H1 (cell line): Measurements from ENCODE around the gene EWSR1. TPM values are rescaled to one million over a fixed set of nuclear protein-coding genes. Genes with fewer than 3 reads are reported as not detected.

Experiments used
- ATF2 ChIP-seq: IDR thresholded peaks from 2 replicates; pipeline ENCODE4 v1.6.1; 2012; ENCODE audit warnings: low read length, inconsistent platforms
- CEBPB ChIP-seq: IDR thresholded peaks from 2 replicates; pipeline ENCODE4 v1.6.1; 2012; ENCODE audit warnings: low read depth, low read length
- CHD1 ChIP-seq: IDR thresholded peaks from 2 replicates; pipeline ENCODE4 v1.6.1; 2012; ENCODE audit warnings: low read depth, low read length, improper control_type of control experiment
- E2F6 ChIP-seq: IDR thresholded peaks from 2 replicates; pipeline ENCODE4 v1.6.1; 2012; ENCODE audit warnings: inconsistent platforms
- HDAC2 ChIP-seq, 2 experiments: fragments of 300-600 bp in 1 of 2; sonication (generic) in 1 of 2; IDR thresholded peaks; 2 replicates each; pipeline ENCODE4 v1.6.1; 2011 to 2012; ENCODE audit warnings: low read depth in 2 of 2, low read length in 2 of 2, mild to moderate bottlenecking in 2 of 2, moderate library complexity in 2 of 2, borderline replicate concordance in 1 of 2, inconsistent platforms in 1 of 2
- JUND ChIP-seq: IDR thresholded peaks from 2 replicates; pipeline ENCODE4 v1.6.1; 2011; ENCODE audit warnings: mild to moderate bottlenecking, improper control_type of control experiment, low read length
- MAFK ChIP-seq: IDR thresholded peaks from 2 replicates; pipeline ENCODE4 v1.6.1; 2012; ENCODE audit warnings: low read depth, mild to moderate bottlenecking, improper control_type of control experiment, low read length
- NRF1 ChIP-seq: IDR thresholded peaks from 2 replicates; pipeline ENCODE4 v1.6.1; 2011; ENCODE audit warnings: mild to moderate bottlenecking, low read depth, low read length, improper control_type of control experiment
- SIX5 ChIP-seq: IDR thresholded peaks from 2 replicates; pipeline ENCODE4 v1.6.1; 2011; ENCODE audit warnings: mild to moderate bottlenecking, low read depth, low read length
- SP2 ChIP-seq: IDR thresholded peaks from 2 replicates; pipeline ENCODE4 v1.6.1; 2012; ENCODE audit warnings: mild to moderate bottlenecking, low read length, inconsistent platforms
- TAF1 ChIP-seq: IDR thresholded peaks from 2 replicates; pipeline ENCODE4 v1.6.1; 2011; ENCODE audit warnings: mild to moderate bottlenecking, low read depth, low read length
- polyA plus RNA-seq, 7 experiments: library from polyadenylated mRNA; depleted of rRNA in 3 of 7; stranded (reverse) in 5 of 7; unstranded in 2 of 7; fragments of >200 nt in 5 of 7; fragments of 200-250 nt in 2 of 7; gene quantifications; 1 replicate in 5 of 7; 2 replicates in 1 of 7; 4 replicates in 1 of 7; pipeline versions ENCODE4 v1.2.1 to v1.2.3, GENCODE V29; 2011 to 2013; ENCODE audit warnings: missing spikeins in 2 of 7, mixed read lengths in 2 of 7
- total RNA-seq: library from RNA; stranded (reverse); fragmentation: NEBNext Ultra II Directional; extraction: Animal tissue kit (Norgen Biotek cat#: 25700); gene quantifications from 2 replicates; pipeline ENCODE4 v1.2.1, GENCODE V29; 2021

The EWSR1 gene
- total and polyA plus RNA-seq, 2 of the 8 experiments (the other 6 are each of a cell fraction or from before 2014, with no cell fraction given): 387 to 930 TPM

GRCh38 chr22:29219881-29220670 is 48.0 kb upstream of the EWSR1 start (continued):
- no peak for TF ChIP-seq E2F6
- no peak for TF ChIP-seq SP2
- no peak for TF ChIP-seq SIX5
- TF ChIP-seq TAF1: no peak
- no peak for TF ChIP-seq NRF1
- no peak for TF ChIP-seq HDAC2 (IDR thresholded peaks at IDR 0.05; ENCODE audit: borderline replicate concordance in 1 of 2, low read depth in 2 of 2, low read length in 2 of 2)
- TF ChIP-seq MAFK: no peak
- no peak for TF ChIP-seq JUND
- no peak for TF ChIP-seq CEBPB
- no peak for TF ChIP-seq ATF2
- no peak for TF ChIP-seq CHD1
